ENCODE measurements around the gene PCDH9.

Gene PCDH9

DNA sequence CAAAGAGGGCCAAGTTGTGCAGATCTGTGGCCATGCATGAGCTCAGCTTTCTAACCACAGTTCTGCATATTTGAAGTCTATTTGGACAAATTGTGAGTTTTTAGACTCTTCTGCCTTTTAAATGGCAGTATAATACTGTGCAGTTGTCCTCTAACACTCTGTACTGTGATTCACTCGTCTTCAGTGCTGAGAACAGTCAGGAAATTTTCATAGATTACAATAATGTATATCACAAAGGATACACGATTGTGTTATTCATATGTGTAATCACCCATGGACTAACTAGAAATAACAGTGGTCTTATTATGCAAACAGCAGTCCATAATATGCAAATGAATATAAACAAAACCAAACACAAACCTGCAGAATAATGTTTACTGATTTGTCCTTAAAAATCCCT is 259.1 kb downstream of the PCDH9 start:
- no peaks in the 10 kb centered on the region for H3K9me3 ChIP-seq (ENCODE audit: insufficient read depth, low read depth, low read length)
- H3K4me2 ChIP-seq (ENCODE audit: low read depth, low read length, poor library complexity, severe bottlenecking) = no peak overlapping the region
- H3K79me2 ChIP-seq (ENCODE audit: insufficient read depth, low read length) = no peaks in the 10 kb centered on the region
- TF ChIP-seq EZH2phosphoT487 (IDR thresholded peaks at IDR 0.05; ENCODE audit: borderline replicate concordance) = no peak
- no peak for TF ChIP-seq CTCF (conservative IDR thresholded peaks at IDR 0.05; ENCODE audit: low read length)
- no peaks in the 10 kb centered on the region for H3K4me1 ChIP-seq (ENCODE audit: insufficient read depth, low read length, poor library complexity, severe bottlenecking)
- H3K9me2 ChIP-seq (replicated peaks; ENCODE audit: low read depth, low read length) = no peaks in the 10 kb centered on the region
- H4K20me1 ChIP-seq (ENCODE audit: insufficient read depth, low read length, poor library complexity, severe bottlenecking) = no peaks in the 10 kb centered on the region
- H3K36me3 ChIP-seq (ENCODE audit: insufficient read depth, low read length) = no peaks in the 10 kb centered on the region
- H3K4me3 ChIP-seq (ENCODE audit: low read length, poor library complexity, severe bottlenecking) = no peak overlapping the region
- no peaks in the 10 kb centered on the region for H3K27me3 ChIP-seq (ENCODE audit: insufficient read depth, low read length, poor library complexity, severe bottlenecking)
- H2AFZ ChIP-seq (ENCODE audit: low read length) = no peak overlapping the region
- no peaks in the 10 kb centered on the region for H3F3A ChIP-seq (ENCODE audit: low read depth)
- H3K9ac ChIP-seq (ENCODE audit: low read depth, low read length, poor library complexity, severe bottlenecking) = no peak overlapping the region

- Histone ChIP-seq H3K9me3 (ENCODE audit: insufficient read depth, low read depth, low read length) (no peaks in the 10 kb centered on the region), H2AFZ (ENCODE audit: low read length) (no peak overlapping the region), H4K20me1 (ENCODE audit: insufficient read depth, low read length, poor library complexity, severe bottlenecking) (no peaks in the 10 kb centered on the region), H3K9ac (ENCODE audit: low read depth, low read length, poor library complexity, severe bottlenecking) (no peak overlapping the region), H3K4me1 (ENCODE audit: insufficient read depth, low read length, poor library complexity, severe bottlenecking) (no peaks in the 10 kb centered on the region), H3K9me2 (replicated peaks; ENCODE audit: low read depth, low read length) (no peaks in the 10 kb centered on the region), H3K4me3 (ENCODE audit: low read length, poor library complexity, severe bottlenecking) (no peak overlapping the region), H3F3A (ENCODE audit: low read depth) (no peaks in the 10 kb centered on the region), H3K27me3 (ENCODE audit: insufficient read depth, low read length, poor library complexity, severe bottlenecking) (no peaks in the 10 kb centered on the region), H3K36me3 (ENCODE audit: insufficient read depth, low read length) (no peaks in the 10 kb centered on the region), H3K4me2 (ENCODE audit: low read depth, low read length, poor library complexity, severe bottlenecking) (no peak overlapping the region), H3K79me2 (ENCODE audit: insufficient read depth, low read length) (no peaks in the 10 kb centered on the region)
- TF ChIP-seq EZH2phosphoT487 (IDR thresholded peaks at IDR 0.05; ENCODE audit: borderline replicate concordance) (no peak), CTCF (conservative IDR thresholded peaks at IDR 0.05; ENCODE audit: low read length) (no peak)
These were observed 260.8 kb downstream of the PCDH9 start for GRCh38 chr13:66969291-66969690.

DNA sequence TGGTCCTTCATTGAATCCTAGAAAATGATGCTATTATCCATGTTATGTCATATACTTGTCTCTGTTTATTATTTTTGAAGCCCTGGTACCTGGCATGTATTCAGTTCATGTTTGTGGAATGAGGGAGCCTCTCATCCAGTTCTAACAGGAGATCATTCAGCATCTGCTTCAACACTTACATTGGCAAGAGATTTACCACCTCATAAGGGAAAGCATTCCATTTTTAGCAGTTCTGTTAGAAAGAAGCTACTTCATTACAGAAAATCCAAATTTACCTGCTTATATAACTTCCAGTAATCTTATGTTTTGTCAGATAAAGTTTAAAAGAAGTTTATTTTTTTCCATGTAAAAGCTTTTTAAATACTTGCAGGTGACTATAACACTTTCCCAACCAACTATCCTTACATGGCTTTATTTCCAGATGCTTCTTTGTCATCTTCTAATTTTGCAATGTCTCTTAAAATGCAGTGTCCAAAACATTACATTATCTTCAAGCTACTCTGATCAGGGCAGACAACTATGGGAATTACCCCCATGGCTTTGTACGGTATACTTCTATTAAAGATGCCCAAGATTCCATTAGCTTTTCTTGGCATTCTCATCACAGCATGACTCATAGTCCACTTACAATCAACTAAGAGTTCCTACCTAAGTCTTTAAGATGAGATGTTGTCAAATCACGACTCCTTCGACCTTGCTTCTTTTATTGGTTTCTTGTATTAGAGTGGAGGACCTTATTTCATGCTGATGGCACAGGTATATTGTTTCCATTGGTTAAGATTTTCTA is 262.1 kb downstream of the PCDH9 start:
- Histone ChIP-seq H3K27me3 (ENCODE audit: insufficient read depth, low read length, poor library complexity, severe bottlenecking) (no peaks in the 10 kb centered on the region), H3K9me3 (ENCODE audit: insufficient read depth, low read depth, low read length) (no peaks in the 10 kb centered on the region), H3K4me2 (ENCODE audit: low read depth, low read length, poor library complexity, severe bottlenecking) (no peak overlapping the region), H4K20me1 (ENCODE audit: insufficient read depth, low read length, poor library complexity, severe bottlenecking) (no peaks in the 10 kb centered on the region), H3K4me1 (ENCODE audit: insufficient read depth, low read length, poor library complexity, severe bottlenecking) (no peaks in the 10 kb centered on the region), H3K36me3 (ENCODE audit: insufficient read depth, low read length) (no peaks in the 10 kb centered on the region), H3K4me3 (ENCODE audit: low read length, poor library complexity, severe bottlenecking) (no peak overlapping the region), H3K79me2 (ENCODE audit: insufficient read depth, low read length) (no peaks in the 10 kb centered on the region), H3K9ac (ENCODE audit: low read depth, low read length, poor library complexity, severe bottlenecking) (no peak overlapping the region), H3K9me2 (replicated peaks; ENCODE audit: low read depth, low read length) (no peaks in the 10 kb centered on the region), H3F3A (ENCODE audit: low read depth) (no peaks in the 10 kb centered on the region), H2AFZ (ENCODE audit: low read length) (no peak overlapping the region)
- TF ChIP-seq CTCF (conservative IDR thresholded peaks at IDR 0.05; ENCODE audit: low read length) (no peak), EZH2phosphoT487 (IDR thresholded peaks at IDR 0.05; ENCODE audit: borderline replicate concordance) (no peak)

Data from Loucy (cell line).